ENCODE data around the gene DNAJB8.
A peak's percentile ranks its signal among the peaks of the same experiment; 100 is the strongest.

The DNAJB8 gene

DNA sequence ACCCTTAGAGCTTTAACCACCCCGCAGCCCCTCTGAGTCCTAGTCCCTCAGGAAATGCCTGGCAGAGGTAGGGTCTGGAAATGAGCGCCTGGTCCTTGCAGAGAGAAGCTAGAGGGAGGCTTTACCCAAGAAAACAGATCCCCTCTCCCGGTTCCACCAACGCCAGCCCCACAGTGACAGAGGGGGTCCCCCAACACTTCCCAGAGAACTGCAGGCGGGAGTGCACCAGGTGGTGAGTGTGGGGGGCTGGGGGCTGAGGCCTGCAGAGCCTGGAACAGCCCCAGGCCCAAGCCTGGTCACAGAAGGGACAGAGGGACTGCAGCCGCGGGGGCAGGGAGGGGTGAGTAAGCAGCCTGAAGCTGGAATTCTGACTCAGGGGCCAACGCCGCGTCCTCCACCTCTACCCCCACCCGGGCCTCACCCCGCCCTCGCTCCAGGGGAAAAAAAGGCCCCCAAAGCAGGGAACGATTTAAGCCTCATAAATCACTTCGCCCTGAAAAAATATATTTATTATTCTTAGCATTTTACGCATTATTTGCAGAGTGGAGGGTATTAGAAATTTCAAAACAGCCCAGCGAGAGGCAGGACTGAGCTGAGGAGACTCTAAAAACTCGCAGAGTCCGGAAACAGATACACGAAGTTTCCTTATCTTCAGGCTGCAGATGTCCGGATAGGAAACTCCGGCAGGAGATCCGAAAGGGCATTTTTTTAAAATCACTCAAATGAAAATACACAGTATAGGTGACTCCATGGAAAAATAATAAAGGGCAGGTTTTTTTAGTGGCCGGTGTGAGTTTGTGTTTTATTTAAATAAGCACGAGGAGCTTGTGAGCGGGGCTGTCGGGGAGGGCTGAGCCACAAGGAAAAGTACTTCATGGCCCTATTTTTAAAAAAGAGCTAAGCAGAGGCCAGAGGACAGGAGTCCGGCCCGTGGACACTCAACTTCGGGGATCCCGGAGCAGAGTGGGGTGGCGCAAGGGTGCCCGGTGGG is 16.3 kb upstream of the DNAJB8 start:
- DNase-seq (ENCODE audit: low read depth): peak; percentile 80

DNA sequence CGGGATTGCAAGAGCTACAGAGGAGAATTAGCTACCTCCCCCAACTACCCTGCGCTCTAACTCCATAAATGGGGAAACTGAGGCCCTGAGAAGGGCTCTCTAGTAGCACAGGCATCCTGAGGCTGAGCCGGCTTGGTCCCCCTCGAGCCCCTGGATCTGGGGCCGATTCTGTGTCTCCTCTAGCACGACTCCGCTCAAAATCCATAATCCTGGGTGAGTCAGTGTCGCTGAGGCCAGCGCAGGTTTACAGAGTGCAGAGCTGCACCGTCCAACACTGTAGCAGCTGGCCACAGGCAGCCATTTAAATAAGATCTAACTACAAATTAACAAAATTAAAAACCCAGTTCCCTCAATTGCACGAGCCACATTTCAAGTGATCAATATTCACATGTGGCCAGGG is 15.5 kb upstream of the DNAJB8 start:
- DNase-seq (ENCODE audit: low read depth): peak; percentile 59

DNA sequence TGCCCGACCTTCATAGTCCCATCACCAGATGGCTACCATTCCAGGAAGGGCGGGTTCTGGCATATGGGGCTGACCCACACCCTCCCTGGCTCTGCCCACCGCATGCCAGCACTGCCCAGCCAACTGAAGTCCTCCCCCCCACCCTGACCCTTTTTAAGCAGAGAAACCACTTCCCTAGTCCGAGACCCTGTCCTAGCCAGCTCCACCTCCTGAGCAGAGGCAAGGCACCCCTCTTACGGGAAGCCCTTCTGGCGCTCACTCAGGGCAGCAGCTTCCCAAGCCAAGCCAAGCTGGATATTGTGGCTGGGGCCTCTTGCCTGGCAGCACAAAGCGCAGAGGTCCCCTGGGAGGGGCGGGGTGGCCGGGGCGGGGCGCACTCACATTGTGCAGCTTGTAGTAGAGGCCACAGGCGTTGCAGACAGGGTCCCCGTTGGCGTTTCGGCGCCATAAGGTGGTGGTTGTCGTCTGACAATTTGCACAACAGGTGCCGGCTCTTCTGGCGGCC is 14.8 kb upstream of the DNAJB8 start:
- no peak for DNase-seq (ENCODE audit: low read depth)

DNA sequence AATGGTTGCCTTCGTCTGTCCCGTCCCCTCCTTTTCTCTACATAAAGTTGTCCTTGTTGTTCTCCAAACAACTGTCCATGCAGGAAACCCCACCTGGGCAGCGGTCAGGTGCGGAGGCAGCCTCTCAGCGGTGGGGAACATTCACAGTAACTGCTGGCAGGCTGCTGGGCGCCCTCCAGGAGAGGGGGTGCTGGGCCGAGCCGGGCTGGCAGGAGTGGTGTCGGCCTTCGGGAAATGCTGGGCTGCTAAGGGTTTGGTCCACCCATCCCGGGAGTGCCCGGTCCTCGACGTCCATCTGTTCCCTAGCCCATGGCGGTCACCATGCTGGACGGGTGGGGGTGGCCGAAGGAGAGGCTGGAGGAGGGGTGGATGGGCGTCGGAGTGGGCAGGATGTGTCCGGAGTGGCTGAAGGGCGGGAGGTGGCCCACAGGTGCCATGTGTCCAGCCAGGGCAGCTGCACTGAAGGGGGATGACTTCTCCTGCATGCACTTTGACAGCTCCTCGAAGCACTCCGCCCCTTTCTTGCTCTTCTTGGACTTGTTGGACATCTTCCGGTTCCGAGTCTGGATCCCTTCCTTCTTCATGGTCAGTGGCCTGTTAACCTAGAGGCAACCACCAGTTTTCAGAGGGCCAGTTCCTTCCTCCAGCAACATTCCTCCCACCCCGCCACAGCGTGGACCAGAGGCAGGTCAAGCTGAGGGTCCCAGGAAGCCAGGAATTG is 14.2 kb upstream of the DNAJB8 start:
- no peak for DNase-seq (ENCODE audit: low read depth)

DNA sequence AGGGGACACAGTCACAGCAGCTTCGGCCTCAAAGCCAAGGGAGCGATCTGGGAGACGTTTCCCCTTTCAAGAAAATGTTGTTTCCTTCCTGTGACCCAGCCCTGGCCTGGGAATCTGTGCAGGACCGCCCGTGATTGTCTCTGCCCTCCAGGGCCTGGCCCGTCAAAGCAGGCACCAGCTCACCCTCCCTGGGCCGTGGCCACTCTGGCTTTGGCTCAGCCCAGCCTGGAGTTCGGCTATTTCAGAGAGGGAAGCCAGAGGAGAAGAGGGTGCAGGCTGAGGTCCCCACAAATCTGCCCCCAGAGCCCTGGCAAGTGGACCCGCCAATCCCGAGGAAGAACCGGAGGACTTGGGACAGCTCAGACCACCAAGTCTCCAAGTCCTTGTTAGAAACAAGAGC is 13.6 kb upstream of the DNAJB8 start:
- no peak for DNase-seq (ENCODE audit: low read depth)

DNA sequence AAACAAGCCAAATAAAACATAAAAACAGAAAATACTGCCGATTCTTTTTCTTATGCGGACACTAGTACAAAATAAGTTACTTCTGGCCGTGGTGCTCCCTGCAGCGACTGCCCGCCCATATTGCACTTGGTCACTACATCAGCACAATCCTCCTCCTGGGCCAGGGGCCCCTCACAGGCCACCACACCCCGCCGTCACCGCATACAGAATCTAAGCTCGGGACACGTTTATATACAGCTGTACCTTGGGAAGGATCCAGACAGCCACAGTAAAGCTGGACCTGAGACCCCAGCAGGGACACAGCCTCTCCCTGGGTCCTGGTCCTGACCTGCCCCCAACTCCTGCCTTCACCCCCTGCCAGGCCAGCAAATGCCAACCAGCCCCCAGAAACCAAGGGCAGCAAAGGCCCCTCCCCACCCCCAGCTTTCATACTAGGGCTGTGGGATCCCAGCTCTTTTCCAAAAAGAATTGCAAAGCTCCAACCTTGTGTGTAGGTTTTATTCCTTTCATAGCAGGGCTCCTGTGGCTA is 12.9 kb upstream of the DNAJB8 start:
- no peak for DNase-seq (ENCODE audit: low read depth)

DNA sequence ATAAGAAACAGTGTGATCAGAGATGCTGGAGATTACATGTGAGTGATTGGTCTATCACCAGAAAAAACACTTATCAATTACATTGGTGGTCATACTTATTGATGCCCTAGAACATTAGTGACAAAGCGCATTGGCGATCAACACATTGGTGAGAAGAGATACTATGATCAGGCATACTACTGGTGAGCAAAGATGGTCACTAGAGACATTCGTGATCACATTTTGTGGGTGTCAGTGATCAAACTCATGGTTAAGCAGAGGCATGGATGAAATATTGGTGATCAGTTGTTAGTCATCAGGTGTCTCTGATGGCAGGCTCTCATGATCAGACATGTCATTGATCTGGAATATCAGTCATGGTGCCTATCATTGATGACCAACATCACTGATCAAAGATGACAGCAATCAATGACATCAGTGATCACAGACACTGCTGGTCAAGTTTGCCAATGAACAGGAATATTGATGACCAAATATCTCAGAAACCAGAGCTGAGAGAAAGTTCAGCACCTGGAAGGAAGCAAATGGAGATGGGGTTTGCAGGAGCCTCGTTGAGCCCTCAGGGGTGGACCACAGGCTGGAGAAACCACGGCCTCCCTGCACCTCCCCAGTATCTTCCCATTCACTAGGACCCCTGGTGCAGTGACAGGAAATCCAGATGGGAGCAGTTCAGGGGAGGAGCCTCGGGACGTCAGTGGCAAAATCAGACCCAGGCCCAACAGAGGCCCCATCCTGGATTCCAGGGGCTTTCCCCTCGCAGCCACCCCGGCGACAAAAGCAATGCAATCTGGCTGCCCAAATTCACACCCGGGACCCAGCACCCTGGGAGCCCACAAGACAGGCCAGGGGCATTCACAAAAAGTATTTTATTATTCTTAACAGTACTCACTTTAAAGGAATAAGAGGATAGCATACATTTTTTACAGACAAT is 12.2 kb upstream of the DNAJB8 start:
- DNase-seq (ENCODE audit: low read depth): no peak

DNA sequence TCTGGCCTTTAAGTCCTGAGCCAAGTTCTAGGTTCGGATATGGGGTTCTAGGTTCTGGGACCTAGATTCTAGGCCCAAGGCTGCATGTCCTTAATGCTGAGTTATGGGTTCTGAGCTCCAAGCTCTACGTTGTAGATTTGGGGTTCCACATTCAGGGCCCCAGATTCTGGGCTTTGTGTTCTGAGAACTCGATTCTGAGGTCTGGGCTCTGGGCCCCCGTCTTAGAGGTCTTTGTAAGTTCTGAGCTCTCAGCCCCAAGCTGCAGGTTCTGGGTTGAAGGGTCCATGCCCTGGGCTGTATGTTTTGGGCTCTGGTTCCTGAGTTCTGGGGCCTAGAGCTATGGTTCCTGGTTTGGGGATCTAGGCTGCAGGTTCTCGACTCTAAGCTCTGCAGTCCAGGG is 10.0 kb upstream of the DNAJB8 start:
- DNase-seq (ENCODE audit: low read depth): no peak

DNA sequence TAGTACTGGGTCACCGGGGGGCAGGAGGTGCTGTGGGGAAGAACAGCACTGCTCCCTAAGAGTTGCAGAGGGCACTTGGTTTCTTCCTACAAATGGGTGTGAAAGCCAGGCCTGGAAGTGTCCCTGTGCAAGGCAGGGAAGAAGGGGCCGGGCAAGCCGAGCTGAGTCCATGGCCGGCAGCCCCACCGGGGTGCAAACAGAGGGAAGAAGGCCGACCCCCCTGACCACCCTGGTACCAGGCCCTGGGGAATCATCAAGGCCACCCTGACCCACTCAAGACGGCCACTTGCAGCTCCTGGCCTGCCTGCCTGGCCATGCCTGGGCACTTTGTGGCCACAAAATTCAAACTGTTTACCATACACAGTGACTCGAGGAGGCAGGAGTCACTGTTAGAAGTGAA is 8.7 kb upstream of the DNAJB8 start:
- DNase-seq (ENCODE audit: low read depth): no peak

DNA sequence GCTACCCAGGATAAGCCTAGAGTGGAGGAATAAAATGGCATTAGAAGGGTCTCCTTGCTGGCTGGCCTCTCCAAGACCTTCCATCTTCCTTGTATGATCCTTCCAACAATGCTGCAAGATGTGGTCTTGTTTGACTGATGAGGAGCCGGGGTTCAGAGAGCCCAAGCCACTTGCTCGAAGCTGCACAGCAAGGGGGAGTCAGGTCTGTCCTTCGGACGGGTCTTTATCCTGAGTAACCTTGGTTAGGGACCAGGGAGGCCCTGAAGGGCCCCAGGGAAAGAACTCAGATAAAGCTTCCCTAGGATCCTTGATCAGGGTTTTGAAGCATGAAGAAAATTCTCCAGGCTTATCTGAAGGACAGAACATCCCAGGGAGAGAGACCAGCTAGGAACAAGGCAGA is 7.0 kb upstream of the DNAJB8 start:
- no peak for DNase-seq (ENCODE audit: low read depth)

DNA sequence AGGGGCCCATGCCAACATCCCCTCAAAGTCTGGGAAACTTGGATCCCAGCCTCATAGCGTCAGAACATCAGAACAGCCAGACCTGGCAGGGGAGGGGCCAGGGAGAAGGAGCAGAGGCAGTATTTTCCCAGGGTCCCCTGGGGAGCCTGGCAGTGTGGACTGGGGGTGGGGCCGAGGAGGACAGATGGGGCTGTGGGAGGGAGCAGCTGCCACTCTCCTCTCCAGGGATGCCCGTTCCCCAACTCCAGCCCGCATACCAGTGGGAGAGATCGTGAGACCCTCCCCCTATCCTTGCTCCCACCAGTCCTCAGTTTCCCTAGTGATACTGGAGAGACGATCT is 6.5 kb upstream of the DNAJB8 start:
- DNase-seq (ENCODE audit: low read depth): no peak

DNA sequence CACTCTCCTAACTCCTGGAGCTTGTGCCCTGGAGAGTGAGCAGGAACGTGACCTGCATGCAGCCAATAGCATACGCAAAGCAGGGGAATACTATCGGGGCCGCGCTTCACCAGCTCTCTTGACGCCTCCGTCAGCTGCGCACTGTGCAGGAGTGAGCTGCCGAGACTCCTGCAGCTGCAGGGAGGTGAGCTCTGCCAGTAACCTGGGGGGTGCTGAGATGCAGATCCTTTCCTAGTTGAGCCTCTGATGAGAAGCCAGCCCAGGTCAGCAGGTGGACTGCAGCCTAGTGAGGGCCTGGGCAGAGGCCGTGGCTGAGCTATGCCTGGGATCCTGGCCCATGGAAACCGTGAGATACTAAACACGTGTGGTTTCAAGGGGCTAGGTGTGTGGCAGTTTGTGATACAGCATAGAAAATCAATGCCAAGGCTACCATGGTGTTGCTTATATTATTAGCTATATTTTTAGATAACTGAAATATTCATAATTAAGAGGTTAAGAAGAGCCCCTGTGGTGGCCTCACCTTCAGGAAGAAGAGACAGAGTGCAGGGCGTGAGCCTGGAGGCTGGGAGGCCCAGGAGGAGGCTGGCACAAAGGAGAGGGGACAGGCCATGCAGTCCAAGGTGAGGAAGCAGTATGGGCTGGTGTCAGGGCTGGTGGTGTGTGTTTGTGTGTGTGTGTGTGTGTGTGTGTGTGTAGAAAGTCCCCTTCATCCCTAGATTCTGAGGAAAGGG is 5.9 kb upstream of the DNAJB8 start:
- no peak for DNase-seq (ENCODE audit: low read depth)

DNA sequence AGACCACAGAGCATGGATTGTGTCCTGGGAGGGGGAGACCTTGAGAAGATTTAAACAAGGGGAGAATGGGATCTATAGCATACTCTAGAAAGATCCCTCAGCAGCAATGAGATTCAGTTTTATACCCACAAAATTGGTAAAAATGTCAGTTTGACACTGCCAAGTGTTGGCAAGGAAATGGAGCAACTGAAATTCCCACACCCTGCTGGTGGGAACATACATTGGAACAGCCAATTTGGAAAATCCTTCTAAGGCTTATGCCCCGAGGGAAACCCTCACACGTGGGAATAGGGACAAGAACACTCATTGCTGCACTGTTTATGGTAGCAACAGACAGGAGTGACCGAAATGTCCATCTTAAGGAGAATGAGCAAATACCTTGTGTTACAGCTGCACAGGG is 5.0 kb upstream of the DNAJB8 start:
- no peak for DNase-seq (ENCODE audit: low read depth)

DNA sequence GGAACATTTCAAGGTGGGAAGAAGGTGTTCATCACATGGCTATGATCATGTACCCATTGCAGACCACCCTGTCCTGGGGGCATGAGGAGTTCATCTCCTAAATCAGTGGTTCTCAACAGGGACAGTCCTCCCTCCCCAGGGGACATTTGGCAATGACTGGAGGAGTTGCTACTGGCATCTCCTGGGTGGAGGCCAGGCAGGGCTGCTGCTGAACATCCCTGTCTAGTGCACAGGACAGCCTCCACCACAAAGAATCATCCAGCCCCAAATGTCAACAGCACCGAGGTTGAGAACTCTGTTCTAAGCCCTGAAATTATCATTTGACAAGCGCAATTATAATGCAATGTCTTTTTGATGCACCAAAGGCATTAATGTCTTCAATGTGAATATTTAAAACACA is 4.4 kb upstream of the DNAJB8 start:
- no peak for DNase-seq (ENCODE audit: low read depth)

DNA sequence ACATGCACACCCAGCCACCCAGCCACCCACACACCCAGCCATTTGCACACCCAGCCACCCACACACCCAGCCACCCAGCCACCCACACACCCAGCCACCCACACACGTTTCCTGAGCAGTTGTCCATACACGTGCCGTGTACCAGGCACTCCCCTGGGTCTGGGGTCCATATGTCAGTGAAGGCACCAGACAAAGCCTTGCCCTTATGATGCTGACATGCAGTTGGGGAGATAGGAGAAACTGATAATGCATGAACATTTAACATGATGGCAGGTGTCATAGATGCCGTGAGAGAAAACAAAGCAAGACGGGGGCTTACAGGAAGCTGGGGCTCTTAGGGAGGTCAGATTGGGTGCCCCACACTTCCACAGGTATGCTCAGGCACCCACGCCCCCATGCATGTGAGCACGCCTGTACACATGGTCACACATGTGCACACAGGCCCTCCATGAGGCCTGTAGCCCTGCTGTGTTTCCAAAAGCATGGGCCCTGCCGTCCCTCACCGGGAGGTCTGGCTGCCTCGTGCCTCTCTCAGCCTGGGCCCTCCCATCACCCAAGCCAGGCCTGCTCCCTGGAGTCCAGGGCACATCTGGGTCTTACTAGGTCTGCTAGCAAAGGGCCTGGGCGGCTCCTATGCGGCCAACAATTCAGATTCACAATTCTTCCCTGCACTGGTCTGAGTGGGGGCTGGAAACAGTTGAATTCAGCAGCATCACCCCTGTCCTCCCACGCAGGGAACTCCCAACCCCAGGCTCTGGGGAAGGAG is 3.6 kb upstream of the DNAJB8 start:
- no peak for DNase-seq (ENCODE audit: low read depth)

DNA sequence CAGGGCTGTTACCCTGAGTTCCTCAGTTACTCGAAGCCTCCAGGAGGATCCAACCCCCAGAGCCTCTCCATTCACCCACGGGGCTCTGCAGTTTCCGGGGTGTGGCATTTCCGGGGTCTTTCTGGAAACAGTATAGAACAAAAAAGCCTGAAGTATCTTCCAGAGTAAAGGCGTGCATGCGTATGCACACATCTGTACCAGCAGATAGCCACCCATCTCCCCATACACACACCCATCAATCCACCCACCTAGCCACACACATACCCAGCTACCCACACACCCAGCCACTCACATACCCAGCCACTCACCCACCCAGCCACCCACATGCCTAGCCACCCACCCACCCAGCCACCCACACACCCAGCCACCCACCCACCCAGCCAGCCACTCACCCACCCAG is 2.9 kb upstream of the DNAJB8 start:
- DNase-seq (ENCODE audit: low read depth): no peak

DNA sequence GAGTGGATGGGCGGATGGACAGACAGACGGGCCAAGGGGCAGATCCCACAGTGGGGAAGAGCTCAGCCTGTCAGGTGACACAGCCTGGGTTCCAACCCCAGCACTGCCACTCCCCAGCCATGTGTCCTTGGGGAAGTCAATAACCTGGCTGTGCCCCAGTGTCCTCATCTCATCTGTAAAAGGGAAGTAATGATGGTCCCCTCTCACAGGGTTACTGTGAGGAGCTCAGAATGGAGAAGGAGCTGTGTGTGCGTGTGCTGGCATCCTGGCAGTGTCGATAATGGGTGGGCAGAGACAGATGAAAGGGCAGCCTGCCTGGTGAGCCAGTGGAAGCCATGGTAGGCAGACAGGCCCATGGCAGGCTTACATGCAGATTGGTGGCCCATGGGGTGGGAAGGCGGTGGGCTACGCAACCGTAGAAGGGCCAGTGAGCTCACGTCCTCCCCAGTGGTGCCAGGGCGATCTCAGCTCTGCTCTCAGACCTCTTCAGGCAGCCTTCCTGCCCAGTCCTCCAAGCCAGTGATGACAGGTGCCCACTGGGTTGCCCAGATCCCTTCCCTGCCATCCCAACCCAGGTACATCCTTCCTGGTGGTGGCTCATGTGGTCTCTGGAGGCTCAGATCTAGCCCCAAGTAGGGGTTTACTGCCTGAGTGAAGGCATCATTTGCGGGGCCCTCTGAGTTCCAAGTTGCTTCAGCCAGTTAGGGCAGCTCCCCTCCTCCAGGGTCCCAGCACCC is 2.3 kb upstream of the DNAJB8 start:
- no peak for DNase-seq (ENCODE audit: low read depth)

DNA sequence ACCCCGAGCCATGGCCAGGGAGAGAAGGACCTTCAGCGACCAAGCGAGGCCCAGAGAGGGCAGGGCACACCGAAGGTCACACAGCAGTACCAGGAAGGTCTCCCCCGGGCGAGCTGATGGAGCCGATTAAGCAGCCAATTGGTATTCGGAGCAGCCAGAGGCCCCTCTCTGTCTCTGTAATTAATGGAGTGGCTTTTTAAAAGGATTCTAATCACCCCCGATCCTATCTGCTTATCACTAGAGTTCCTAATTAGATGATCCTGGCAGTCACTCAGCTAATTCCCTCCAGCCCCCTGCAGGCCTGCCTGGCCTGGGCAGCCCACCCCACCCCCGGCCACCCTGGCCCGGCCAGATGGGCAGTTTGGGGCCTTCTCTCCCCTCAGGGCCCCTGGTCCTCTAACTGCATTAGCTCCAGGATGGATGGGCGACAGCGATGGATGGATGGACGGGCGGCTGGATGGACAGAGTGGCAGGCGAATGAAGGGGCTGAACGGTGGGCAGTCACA is 1.6 kb upstream of the DNAJB8 start:
- no peak for DNase-seq (ENCODE audit: low read depth)

DNA sequence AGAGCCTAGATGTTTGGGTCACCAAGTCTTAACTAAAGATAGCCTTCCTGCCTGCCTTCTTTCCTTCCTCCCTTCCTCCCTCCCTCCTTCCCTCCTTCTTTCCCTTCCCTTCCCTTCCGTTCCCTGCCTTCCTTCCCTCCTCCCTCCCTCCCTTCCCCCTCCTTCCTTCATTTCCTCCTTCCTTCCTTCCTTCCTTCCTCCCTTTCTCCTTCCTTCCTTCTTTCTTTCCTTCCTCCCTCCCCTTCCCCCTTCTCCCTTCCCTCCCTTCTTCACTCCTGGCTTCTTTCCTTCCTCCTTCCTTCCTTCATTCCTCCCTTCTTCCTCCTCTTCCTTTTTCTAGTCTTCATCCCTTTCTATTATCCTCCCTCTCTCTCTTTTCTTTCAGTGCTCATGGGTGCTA is 2.0 kb downstream of the DNAJB8 start:
- no peak for DNase-seq (ENCODE audit: low read depth)

DNA sequence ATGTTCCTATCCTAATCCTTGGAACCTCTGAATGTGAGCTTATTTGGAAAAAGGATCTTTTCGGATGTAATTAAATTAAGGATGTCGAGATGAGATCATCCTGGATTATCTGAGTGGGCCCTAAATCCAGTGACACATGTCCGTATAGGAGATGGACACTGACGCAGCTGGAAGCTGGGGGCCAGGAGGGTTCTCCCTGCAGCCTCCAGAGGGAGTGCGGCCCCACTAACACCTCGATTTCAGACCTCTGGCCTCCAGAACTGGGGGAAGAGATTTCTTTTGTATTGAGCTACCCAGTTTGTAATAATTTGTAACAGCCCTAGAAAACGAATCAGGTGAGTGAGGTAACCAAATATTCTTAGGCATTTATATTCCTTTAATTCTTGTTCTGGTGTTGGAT is 2.5 kb downstream of the DNAJB8 start:
- DNase-seq (ENCODE audit: low read depth): no peak

Data from iris pigment epithelial cell (primary cell).